Aorta (tissue), 5 donors: ENCODE data around the gene SAMD8. TPM values are rescaled to one million over a fixed set of nuclear protein-coding genes. Genes with fewer than 3 reads are reported as not detected.
"Not testable (repeated sequence)": the region's sequence is repeated elsewhere in the genome, so short reads cannot be mapped to it uniquely, and the experiment has no call there.

Experiments
- ATAC-seq: fragments of 200-7000 bp; cut with Tn5 transposase; one replicate; pipeline ENCODE4 v1.9.1; 2022; ENCODE audit warnings: moderate library complexity; ENCODE audit not compliant: low FRiP score
- DNase-seq, 2 donors: peaks; one replicate each; pipeline ENCODE4 v3.0.0-alpha.2; 2020
- H3K27ac ChIP-seq, 2 donors: one replicate each; pipeline ENCODE4 v1.5.1; 2013; ENCODE audit warnings: low read length in 2 of 2, mild to moderate bottlenecking in 2 of 2, moderate library complexity in 2 of 2, control low read depth in 1 of 2, inconsistent platforms in 1 of 2, low read depth in 1 of 2
- H3K27me3 ChIP-seq, 2 donors: one replicate each; pipeline ENCODE4 v1.6.1; 2013; ENCODE audit warnings: control low read depth in 1 of 2, low read length in 1 of 2, mild to moderate bottlenecking in 1 of 2, moderate library complexity in 1 of 2; ENCODE audit not compliant: insufficient read depth in 2 of 2, control insufficient read depth in 1 of 2
- H3K36me3 ChIP-seq, 2 donors: one replicate each; pipeline ENCODE4 v1.6.1; 2013; ENCODE audit warnings: control low read depth in 1 of 2, low read length in 1 of 2, mild to moderate bottlenecking in 1 of 2; ENCODE audit not compliant: insufficient read depth in 2 of 2, control insufficient read depth in 1 of 2
- H3K4me1 ChIP-seq, 2 donors: one replicate each; pipeline ENCODE4 v1.6.1; 2013; ENCODE audit warnings: low read length in 2 of 2, control low read depth in 1 of 2, mild to moderate bottlenecking in 1 of 2, moderate library complexity in 1 of 2; ENCODE audit not compliant: insufficient read depth in 2 of 2, control insufficient read depth in 1 of 2
- H3K4me3 ChIP-seq, 2 donors: one replicate each; pipeline ENCODE4 v1.5.1; 2013; ENCODE audit warnings: low read length in 2 of 2, control low read depth in 1 of 2, mild to moderate bottlenecking in 1 of 2
- H3K9me3 ChIP-seq: one replicate; pipeline ENCODE4 v1.6.1; 2013; ENCODE audit warnings: mild to moderate bottlenecking, low read length; ENCODE audit not compliant: control insufficient read depth
- WGBS, 2 donors: extraction: QIAGEN DNeasy Blood & Tissue Kit; methylation state at CpG; one replicate each; pipeline ENCODE4 v1.1.7; 2013; 5-methylcytosine and 5-hydroxymethylcytosine counted together
- intact Hi-C, 2 donors: fragments of 100-400 bp; cut with DNase I; formaldehyde crosslinking; loops; one replicate each; pipeline versions ENCODE4 v1.14.2 to v1.15.0; 2022
- polyA plus RNA-seq, 2 donors: library from polyadenylated mRNA; stranded (reverse); fragments of 200-250 nt; gene quantifications; one replicate each; pipeline ENCODE4 v1.2.3, GENCODE V29; 2013
- total RNA-seq, 2 donors: library from RNA; stranded (reverse); fragmentation: NEBNext Ultra II Directional; extraction: Animal tissue kit (Norgen Biotek cat#: 25700); gene quantifications; one replicate each; pipeline ENCODE4 v1.2.1, GENCODE V29; 2021
- donor health status: healthy with polysubstance abuse.
- donor health status: Bipolar disorder and iron deficiency.
- donor health status: DM: no; HTN: no; CAD: no.
- donor health status: DM: no; HTN: no; CAD: no.
- donor health status: DM: yes; HTN: yes; CAD: no.

SAMD8 gene
- total and polyA plus RNA-seq, 4 donors: 6.8 to 37.5 (median 21.8) TPM

GRCh38 chr10:75197906-75198305 lies 86.5 kb downstream of the SAMD8 start:
- Histone ChIP-seq H3K27me3 (no peaks in the 10 kb centered on the region), H3K27ac (no peak overlapping the region), H3K4me3 (no peak overlapping the region), H3K36me3 (no peaks in the 10 kb centered on the region), H3K9me3 (no peaks in the 10 kb centered on the region), H3K4me1 (peaks cover 0 to 3% of the 10 kb centered on the region in 2 donors)
- no peak for DNase-seq
- ATAC-seq: no peak
- intact Hi-C loops: no loop called here
- WGBS, 2 donors: 87 to 97% methylated on average over 2 of the region's 2 CpGs

- DNase-seq, intact Hi-C loops: not testable (repeated sequence)
Observed at GRCh38 chr10:75199949-75200348, 88.5 kb downstream of the SAMD8 start.

GRCh38 chr10:75201793-75202307 lies 90.4 kb downstream of the SAMD8 start:
- no peak for DNase-seq
- Histone ChIP-seq H3K27ac (no peak overlapping the region), H3K4me3 (no peak overlapping the region), H3K9me3 (no peaks in the 10 kb centered on the region), H3K27me3 (no peaks in the 10 kb centered on the region), H3K4me1 (peaks cover 0 to 3% of the 10 kb centered on the region in 2 donors), H3K36me3 (no peaks in the 10 kb centered on the region)
- intact Hi-C loops: no loop called here
- 87 to 90% methylated on average over 9 of the region's 9 CpGs for WGBS, 2 donors
- no peak for ATAC-seq

More at GRCh38 chr10:75199949-75200348, 88.5 kb downstream of the SAMD8 start:
- H3K27me3 ChIP-seq, ATAC-seq, H3K27ac ChIP-seq, H3K4me3 ChIP-seq, H3K4me1 ChIP-seq, H3K36me3 ChIP-seq, H3K9me3 ChIP-seq: not testable (repeated sequence)
- WGBS, 2 donors: 97% methylated on average over 6 of the region's 6 CpGs

- no peaks in the 10 kb centered on the region for H3K9me3 ChIP-seq
- peak; percentile 81 for ATAC-seq
- H3K4me3 ChIP-seq: no peak overlapping the region
- H3K4me1 ChIP-seq: peaks cover 0 to 3% of the 10 kb centered on the region in 2 donors
- intact Hi-C loops: no loop called here
- DNase-seq: peak; percentile 85 to 86
- 4 to 8% methylated on average over 1 of the region's 1 CpG for WGBS, 2 donors
- peak overlapping the region in 1 of 2 donors; percentile 25 for H3K27ac ChIP-seq
- H3K36me3 ChIP-seq: no peaks in the 10 kb centered on the region
- H3K27me3 ChIP-seq: no peaks in the 10 kb centered on the region
Observed at GRCh38 chr10:75202321-75203045, 91.0 kb downstream of the SAMD8 start.

GRCh38 chr10:75203046-75203620 lies 91.7 kb downstream of the SAMD8 start:
- not testable (repeated sequence) for H3K4me1 ChIP-seq, ATAC-seq

GRCh38 chr10:75203724-75204123 lies 92.3 kb downstream of the SAMD8 start:
- intact Hi-C loops: no loop called here
- H3K9me3 ChIP-seq: no peaks in the 10 kb centered on the region
- no peak for DNase-seq
- WGBS, 2 donors: 94 to 95% methylated on average over 5 of the region's 5 CpGs
- H3K27ac ChIP-seq: no peak overlapping the region
- peaks cover 0 to 3% of the 10 kb centered on the region in 2 donors for H3K4me1 ChIP-seq
- no peaks in the 10 kb centered on the region for H3K27me3 ChIP-seq
- H3K4me3 ChIP-seq: no peak overlapping the region
- no peak for ATAC-seq
- H3K36me3 ChIP-seq: no peaks in the 10 kb centered on the region

More at GRCh38 chr10:75203046-75203620, 91.7 kb downstream of the SAMD8 start:
- DNase-seq, H3K9me3 ChIP-seq, intact Hi-C loops, H3K27me3 ChIP-seq, H3K4me3 ChIP-seq, H3K36me3 ChIP-seq: not testable (repeated sequence)
- peak overlapping the region in 1 of 2 donors; percentile 4 for H3K27ac ChIP-seq
- 73 to 75% methylated on average over 11 of the region's 11 CpGs for WGBS, 2 donors

- intact Hi-C loops: no loop called here
Observed at GRCh38 chr10:75205908-75206307, 94.5 kb downstream of the SAMD8 start.

GRCh38 chr10:75206638-75207037 lies 95.2 kb downstream of the SAMD8 start:
- DNase-seq, ATAC-seq, H3K27ac ChIP-seq, H3K9me3 ChIP-seq, H3K27me3 ChIP-seq, H3K4me3 ChIP-seq, H3K36me3 ChIP-seq, intact Hi-C loops, H3K4me1 ChIP-seq: not testable (repeated sequence)
- WGBS, 2 donors: 91 to 95% methylated on average over 14 of the region's 14 CpGs

More at GRCh38 chr10:75205908-75206307, 94.5 kb downstream of the SAMD8 start:
- Histone ChIP-seq H3K36me3 (no peaks in the 10 kb centered on the region), H3K9me3 (no peaks in the 10 kb centered on the region), H3K4me1 (peaks cover 0 to 3% of the 10 kb centered on the region in 2 donors), H3K27ac (no peak overlapping the region), H3K4me3 (no peak overlapping the region), H3K27me3 (no peaks in the 10 kb centered on the region)
- no peak for ATAC-seq
- 94 to 97% methylated on average over 2 of the region's 2 CpGs for WGBS, 2 donors
- no peak for DNase-seq
